ENCODE data around the gene KDM3B.

DNA sequence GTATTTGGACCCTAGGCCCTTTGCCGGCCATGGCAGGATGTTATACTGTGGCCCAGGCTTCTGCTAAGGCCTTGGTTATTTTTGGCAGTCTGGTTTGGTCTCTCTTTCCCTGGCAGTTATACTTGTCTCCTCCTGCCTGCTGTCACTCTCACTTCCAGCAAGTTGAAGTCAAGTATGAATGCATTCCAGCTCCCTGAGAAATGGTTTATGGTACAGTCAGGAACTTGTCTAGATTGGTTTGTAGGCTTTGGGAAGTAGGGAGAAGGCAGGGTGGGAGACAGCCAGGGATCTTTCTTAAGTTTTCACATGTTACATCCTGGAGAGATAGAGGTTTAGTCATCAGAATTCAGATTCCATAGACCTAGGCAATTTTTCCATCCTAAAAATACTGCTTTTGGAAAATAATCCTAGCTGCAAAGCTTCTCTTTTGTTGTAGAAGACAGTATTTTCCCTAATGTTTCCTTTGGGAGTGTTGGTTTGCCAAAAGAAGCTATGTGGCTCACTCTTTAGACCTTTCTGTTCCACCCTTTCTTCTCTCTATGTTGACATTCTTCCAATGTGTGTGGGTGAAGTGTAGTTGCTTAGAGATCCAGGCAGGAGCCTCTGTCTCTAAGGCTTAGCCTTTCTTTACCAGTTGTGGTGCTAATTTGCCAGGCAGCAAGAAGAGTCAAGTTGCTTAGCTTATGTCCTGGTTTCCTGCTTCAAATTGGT, 2.5 kb upstream of the KDM3B start:
- no peak for TF ChIP-seq POLR2A (IDR thresholded peaks at IDR 0.05)
- TF ChIP-seq, protein P1, sequence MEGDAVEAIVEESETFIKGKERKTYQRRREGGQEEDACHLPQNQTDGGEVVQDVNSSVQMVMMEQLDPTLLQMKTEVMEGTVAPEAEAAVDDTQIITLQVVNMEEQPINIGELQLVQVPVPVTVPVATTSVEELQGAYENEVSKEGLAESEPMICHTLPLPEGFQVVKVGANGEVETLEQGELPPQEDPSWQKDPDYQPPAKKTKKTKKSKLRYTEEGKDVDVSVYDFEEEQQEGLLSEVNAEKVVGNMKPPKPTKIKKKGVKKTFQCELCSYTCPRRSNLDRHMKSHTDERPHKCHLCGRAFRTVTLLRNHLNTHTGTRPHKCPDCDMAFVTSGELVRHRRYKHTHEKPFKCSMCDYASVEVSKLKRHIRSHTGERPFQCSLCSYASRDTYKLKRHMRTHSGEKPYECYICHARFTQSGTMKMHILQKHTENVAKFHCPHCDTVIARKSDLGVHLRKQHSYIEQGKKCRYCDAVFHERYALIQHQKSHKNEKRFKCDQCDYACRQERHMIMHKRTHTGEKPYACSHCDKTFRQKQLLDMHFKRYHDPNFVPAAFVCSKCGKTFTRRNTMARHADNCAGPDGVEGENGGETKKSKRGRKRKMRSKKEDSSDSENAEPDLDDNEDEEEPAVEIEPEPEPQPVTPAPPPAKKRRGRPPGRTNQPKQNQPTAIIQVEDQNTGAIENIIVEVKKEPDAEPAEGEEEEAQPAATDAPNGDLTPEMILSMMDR (IDR thresholded peaks at IDR 0.05) = no peak
